SK-N-SH (cell line): ENCODE results near the gene SNX20. TPM values are rescaled to one million over a fixed set of nuclear protein-coding genes. Genes with fewer than 3 reads are reported as not detected.

Experiments
- CTCF ChIA-PET: fragments of 300-600, 350-600 bp; formaldehyde crosslinking; extraction: SDS; loops from one replicate; lab custom pipeline; 2021; lab: Yijun Ruan, JAX
- POLR2A ChIA-PET: fragments of 350-600 bp; sonication (Branson Sonifier 250); formaldehyde crosslinking; extraction: SDS; loops from one replicate; lab custom pipeline; 2020; ENCODE audit warnings: antibody characterized with exemption, inconsistent platforms; lab: Yijun Ruan, JAX
- DNase-seq: peaks from one replicate; pipeline ENCODE4 v3.0.0; 2012
- H2AFZ ChIP-seq: fragments of 200-600 bp; sonication (generic); 2 replicates; pipeline ENCODE4 v1.8.1; 2016; ENCODE audit warnings: antibody characterized with exemption, mild to moderate bottlenecking, low read depth
- H3F3A ChIP-seq: fragments of 200-600 bp; sonication (generic); replicated peaks from 2 replicates; pipeline ENCODE3; 2016; ENCODE audit warnings: antibody characterized with exemption, mild to moderate bottlenecking; ENCODE audit not compliant: insufficient read depth
- H3K27ac ChIP-seq, 2 experiments: fragments of 200-500 bp in 1 of 2; fragments of 200-600 bp in 1 of 2; sonication (Bioruptor generic) in 1 of 2; sonication (generic), shearing (Covaris generic) in 1 of 2; 2 replicates each; pipeline versions ENCODE4 v1.5.1 to v1.6.1; 2014 to 2016; ENCODE audit warnings: low read depth in 2 of 2, inconsistent platforms in 1 of 2, low read length in 1 of 2, mild to moderate bottlenecking in 1 of 2, mixed read lengths in 1 of 2
- H3K27me3 ChIP-seq: fragments of 200-600 bp; sonication (generic), shearing (Covaris generic); 2 replicates; pipeline ENCODE4 v1.6.1; 2016; ENCODE audit warnings: mixed run types; ENCODE audit not compliant: insufficient read depth
- H3K36me3 ChIP-seq, 2 experiments: fragments of 200-500 bp in 1 of 2; fragments of 200-600 bp in 1 of 2; sonication (Bioruptor generic) in 1 of 2; sonication (generic) in 1 of 2; replicated peaks in 1 of 2; 2 replicates each; pipeline versions ENCODE3 to v1.5.1; 2014 to 2016; ENCODE audit warnings: low read length in 1 of 2, mild to moderate bottlenecking in 1 of 2; ENCODE audit not compliant: insufficient read depth in 2 of 2, control insufficient read depth in 1 of 2
- H3K4me1 ChIP-seq, 2 experiments: fragments of 200-500 bp in 1 of 2; fragments of 200-600 bp in 1 of 2; sonication (Bioruptor generic) in 1 of 2; sonication (generic), shearing (Covaris generic) in 1 of 2; 2 replicates each; pipeline versions ENCODE4 v1.5.1 to v1.6.1; 2014 to 2016; ENCODE audit warnings: low read depth in 1 of 2, low read length in 1 of 2, mixed run types in 1 of 2; ENCODE audit not compliant: insufficient read depth in 2 of 2, control insufficient read depth in 1 of 2
- H3K4me2 ChIP-seq: fragments of 200-600 bp; sonication (generic), shearing (Covaris generic); 2 replicates; pipeline ENCODE4 v1.6.1; 2017; ENCODE audit warnings: mixed run types
- H3K4me3 ChIP-seq, 2 experiments: fragments of 200-500 bp in 1 of 2; fragments of 200-600 bp in 1 of 2; sonication (Bioruptor generic) in 1 of 2; sonication (generic), shearing (Covaris generic) in 1 of 2; 2 replicates each; pipeline versions ENCODE4 v1.5.1 to v1.8.1; 2014 to 2016; ENCODE audit warnings: low read depth in 2 of 2, inconsistent platforms in 1 of 2, low read length in 1 of 2, mild to moderate bottlenecking in 1 of 2, mixed read lengths in 1 of 2, moderate library complexity in 1 of 2
- H3K79me2 ChIP-seq: fragments of 200-600 bp; sonication (generic); 2 replicates; pipeline ENCODE4 v1.8.1; 2017; ENCODE audit warnings: mild to moderate bottlenecking; ENCODE audit not compliant: insufficient read depth
- H3K9ac ChIP-seq: fragments of 200-600 bp; sonication (generic); 2 replicates; pipeline ENCODE4 v1.6.1; 2017; ENCODE audit warnings: mixed run types
- H3K9me2 ChIP-seq: fragments of 200-600 bp; sonication (generic); 2 replicates; pipeline ENCODE4 v1.6.1; 2017; ENCODE audit warnings: mixed run types
- H3K9me3 ChIP-seq: fragments of 200-600 bp; sonication (generic); 2 replicates; pipeline ENCODE4 v1.6.1; 2017; ENCODE audit warnings: mixed run types, mild to moderate bottlenecking, moderate library complexity
- H4K20me1 ChIP-seq: fragments of 200-600 bp; sonication (generic); 2 replicates; pipeline ENCODE4 v1.6.1; 2017; ENCODE audit warnings: mild to moderate bottlenecking, mixed run types; ENCODE audit not compliant: insufficient read depth
- ELF1 ChIP-seq: IDR thresholded peaks from 2 replicates; pipeline ENCODE4 v1.4.0; 2012
- EP300 ChIP-seq, 2 experiments: IDR thresholded peaks; 2 replicates each; pipeline versions ENCODE4 v1.4.0 to v1.6.1; 2012; ENCODE audit warnings: borderline replicate concordance in 1 of 2, low read depth in 1 of 2, low read length in 1 of 2
- EZH2phosphoT487 ChIP-seq: fragments of 200-600 bp; sonication (generic); IDR thresholded peaks from 2 replicates; pipeline ENCODE4 v1.6.1; 2017; ENCODE audit warnings: low read depth, mixed run types, mild to moderate bottlenecking, antibody characterized with exemption, moderate library complexity, borderline replicate concordance
- FOXM1 ChIP-seq: IDR thresholded peaks from 2 replicates; pipeline ENCODE4 v1.4.0; 2012; ENCODE audit warnings: low read depth, mild to moderate bottlenecking
- IRF3 ChIP-seq: fragments of 150-350 bp; IDR thresholded peaks from 2 replicates; pipeline ENCODE4 v1.6.1; 2016; ENCODE audit warnings: mild to moderate bottlenecking, low read depth, low read length
- JUND ChIP-seq: IDR thresholded peaks from 2 replicates; pipeline ENCODE4 v1.4.0; 2012
- NFIC ChIP-seq: IDR thresholded peaks from 2 replicates; pipeline ENCODE4 v1.4.0; 2012; ENCODE audit warnings: borderline replicate concordance
- NRF1 ChIP-seq: IDR thresholded peaks from 2 replicates; pipeline ENCODE4 v1.6.1; 2012; ENCODE audit warnings: low read depth, mild to moderate bottlenecking, low read length
- RCOR1 ChIP-seq: fragments of 150-350 bp; IDR thresholded peaks from 2 replicates; pipeline ENCODE4 v1.6.1; 2017; ENCODE audit warnings: antibody characterized with exemption, low read length
- SIN3A ChIP-seq: IDR thresholded peaks from 2 replicates; pipeline ENCODE4 v1.6.1; 2012; ENCODE audit warnings: low read depth, mild to moderate bottlenecking, low read length, moderate library complexity, borderline replicate concordance
- SMC3 ChIP-seq: IDR thresholded peaks from 2 replicates; pipeline ENCODE4 v1.6.1; 2012; ENCODE audit warnings: low read depth, low read length, improper control_type of control experiment
- TAF1 ChIP-seq: IDR thresholded peaks from 2 replicates; pipeline ENCODE4 v1.6.1; 2012; ENCODE audit warnings: low read depth, mild to moderate bottlenecking, low read length, moderate library complexity, borderline replicate concordance
- TCF12 ChIP-seq: IDR thresholded peaks from 2 replicates; pipeline ENCODE4 v1.4.0; 2012
- TEAD4 ChIP-seq: IDR thresholded peaks from 2 replicates; pipeline ENCODE4 v1.4.0; 2012; ENCODE audit warnings: mild to moderate bottlenecking, borderline replicate concordance; ENCODE audit not compliant: insufficient read depth
- WGBS: methylation state at CpG from one replicate; pipeline ENCODE4 v1.1.6; 2017; ENCODE audit warnings: low lambda C conversion rate; 5-methylcytosine and 5-hydroxymethylcytosine counted together
- polyA plus RNA-seq, 3 experiments: library from polyadenylated mRNA; depleted of rRNA; stranded (reverse); fragments of >200 nt; gene quantifications; 2 replicates each; pipeline ENCODE4 v1.2.3, GENCODE V29; 2012
- TF ChIP-seq, protein P1 (sequence below): fragments of 150-350 bp; IDR thresholded peaks from 2 replicates; pipeline ENCODE4 v1.6.1; 2017; ENCODE audit warnings: antibody characterized with exemption, low read length, low read depth, borderline replicate concordance
- TF ChIP-seq, protein P2 (sequence below): IDR thresholded peaks from 2 replicates; pipeline ENCODE4; 2012

SNX20 gene
- polyA plus RNA-seq, 1 of the 3 experiments (the other 2 are of a cell fraction), result not detected

DNA sequence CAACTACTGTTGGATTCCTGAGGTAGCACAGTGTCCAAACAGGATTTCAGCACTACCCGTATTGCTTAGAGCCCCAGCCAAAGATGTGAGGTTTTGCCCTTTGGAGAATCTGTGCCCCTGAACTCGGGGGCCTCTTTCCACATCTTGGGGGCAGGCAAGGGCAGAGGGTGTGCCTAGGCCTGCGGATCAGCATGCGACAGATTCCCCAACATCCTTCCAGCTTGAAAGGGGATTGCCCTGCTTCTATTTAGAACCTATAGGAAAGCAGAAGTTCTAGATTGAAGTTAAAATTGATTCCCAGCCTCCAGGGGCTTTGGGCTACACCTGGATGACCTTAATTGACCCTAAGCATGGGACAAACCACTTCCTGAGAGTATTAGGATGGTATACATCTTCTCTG, 31.8 kb upstream of the SNX20 start (continued):
- TF ChIP-seq, protein P1, sequence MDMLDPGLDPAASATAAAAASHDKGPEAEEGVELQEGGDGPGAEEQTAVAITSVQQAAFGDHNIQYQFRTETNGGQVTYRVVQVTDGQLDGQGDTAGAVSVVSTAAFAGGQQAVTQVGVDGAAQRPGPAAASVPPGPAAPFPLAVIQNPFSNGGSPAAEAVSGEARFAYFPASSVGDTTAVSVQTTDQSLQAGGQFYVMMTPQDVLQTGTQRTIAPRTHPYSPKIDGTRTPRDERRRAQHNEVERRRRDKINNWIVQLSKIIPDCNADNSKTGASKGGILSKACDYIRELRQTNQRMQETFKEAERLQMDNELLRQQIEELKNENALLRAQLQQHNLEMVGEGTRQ, result no peak

DNA sequence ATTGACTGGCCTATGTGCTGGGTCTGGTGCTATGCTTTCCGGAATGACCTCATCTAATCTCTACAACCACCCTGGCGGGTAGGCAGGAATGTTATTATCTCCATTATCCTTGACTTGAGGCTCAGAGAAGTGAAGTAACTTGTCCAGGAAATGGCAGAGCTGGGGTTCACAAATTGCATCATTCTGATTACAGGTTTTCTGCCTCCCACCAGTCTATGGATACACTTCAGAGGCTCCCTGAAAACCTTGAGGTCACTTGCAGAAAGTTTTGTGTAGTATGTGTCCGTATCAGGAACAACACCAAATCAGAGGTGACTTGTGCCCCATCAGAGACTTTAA, 31.4 kb upstream of the SNX20 start:
- no peak overlapping the region; a peak in 1 of 4 replicates for H3K27ac ChIP-seq
- no peak for DNase-seq
- H3K9me2 ChIP-seq, result no peaks in the 10 kb centered on the region
- no peaks in the 10 kb centered on the region for H3F3A ChIP-seq
- 57% methylated on average over 3 of the region's 3 CpGs for WGBS
- H3K9me3 ChIP-seq, result no peaks in the 10 kb centered on the region
- no peak overlapping the region for H3K9ac ChIP-seq
- H3K27me3 ChIP-seq, result no peaks in the 10 kb centered on the region
- H3K4me1 ChIP-seq, result peaks cover 0 to 39% of the 10 kb centered on the region in 2 experiments; a peak in 1 of 4 replicates
- no peaks in the 10 kb centered on the region for H3K36me3 ChIP-seq
- no peak overlapping the region for H3K4me2 ChIP-seq
- no peak overlapping the region for H2AFZ ChIP-seq
- H4K20me1 ChIP-seq, result no peaks in the 10 kb centered on the region
- no peak for TF ChIP-seq FOXM1
- no peak for TF ChIP-seq TAF1
- TF ChIP-seq, protein P2, sequence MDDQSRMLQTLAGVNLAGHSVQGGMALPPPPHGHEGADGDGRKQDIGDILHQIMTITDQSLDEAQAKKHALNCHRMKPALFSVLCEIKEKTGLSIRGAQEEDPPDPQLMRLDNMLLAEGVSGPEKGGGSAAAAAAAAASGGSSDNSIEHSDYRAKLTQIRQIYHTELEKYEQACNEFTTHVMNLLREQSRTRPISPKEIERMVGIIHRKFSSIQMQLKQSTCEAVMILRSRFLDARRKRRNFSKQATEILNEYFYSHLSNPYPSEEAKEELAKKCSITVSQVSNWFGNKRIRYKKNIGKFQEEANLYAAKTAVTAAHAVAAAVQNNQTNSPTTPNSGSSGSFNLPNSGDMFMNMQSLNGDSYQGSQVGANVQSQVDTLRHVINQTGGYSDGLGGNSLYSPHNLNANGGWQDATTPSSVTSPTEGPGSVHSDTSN, result no peak
- no peak for TF ChIP-seq EP300 (IDR thresholded peaks at IDR 0.05; ENCODE audit: borderline replicate concordance in 1 of 2, low read depth in 1 of 2, low read length in 1 of 2)
- TF ChIP-seq EZH2phosphoT487, result no peak
- no peak for TF ChIP-seq IRF3
- no peak for TF ChIP-seq JUND
- TF ChIP-seq ELF1, result no peak
- no peak for TF ChIP-seq TCF12
- no peak for TF ChIP-seq NRF1
- TF ChIP-seq, protein P1, result no peak
- TF ChIP-seq NFIC, result no peak
- TF ChIP-seq SIN3A, result no peak
- no peak for TF ChIP-seq SMC3
- no peak for TF ChIP-seq RCOR1
- TF ChIP-seq TEAD4, result no peak
- TF ChIP-seq, all 33 proteins: peak for 0
- Histone ChIP-seq H3K79me2 (no peaks in the 10 kb centered on the region), H3K4me3 (no peak overlapping the region)
- ChIA-PET POLR2A (no interaction called here), CTCF (interaction anchor here (1.1 to 2.4 kb wide), 3 partner anchors 45 to 94 kb away, joined by 5 to 7 read pairs (median 6); no protein-coding TSS in a partner anchor)
